Uterus (tissue), 2 donors: Measurements from ENCODE around the gene DACT1.

Experiments used
- CTCF ChIP-seq, 4 experiments: fragments of 200-600 bp in 2 of 4; fragments of 450-650 bp in 2 of 4; sonication (generic) in 2 of 4; IDR thresholded peaks; one replicate each; pipeline ENCODE4 v1.5.1; 2016 to 2019; ENCODE audit warnings: antibody characterized with exemption in 4 of 4, mild to moderate bottlenecking in 2 of 4, moderate library complexity in 1 of 4
- POLR2A ChIP-seq, 2 donors: fragments of 450-650 bp; IDR thresholded peaks; one replicate each; pipeline ENCODE4 v1.6.1; 2016; ENCODE audit warnings: antibody characterized with exemption in 2 of 2, mild to moderate bottlenecking in 1 of 2, moderate library complexity in 1 of 2

- no peak for TF ChIP-seq POLR2A (IDR thresholded peaks at IDR 0.05)
- no peak for TF ChIP-seq CTCF (IDR thresholded peaks at IDR 0.05)
Observed at GRCh38 chr14:58656671-58657411, 19.1 kb downstream of the DACT1 start.
